Epithelial cell of esophagus (primary cell): ENCODE data around the gene MYH7.
"Not testable (repeated sequence)": the region's sequence is repeated elsewhere in the genome, so short reads cannot be mapped to it uniquely, and the experiment has no call there.

Experiments used
- DNase-seq: peaks from one replicate; pipeline ENCODE4 v3.0.0; 2010; ENCODE audit warnings: low read depth
- H3K4me3 ChIP-seq: 2 replicates; pipeline ENCODE4 v1.5.1; 2011; ENCODE audit warnings: mild to moderate bottlenecking, low read length, control low read depth
- CTCF ChIP-seq: IDR thresholded peaks from 2 replicates; pipeline ENCODE4 v1.5.1; 2011; ENCODE audit warnings: low read depth, mild to moderate bottlenecking, low read length, control low read depth, inconsistent platforms; ENCODE audit not compliant: insufficient read depth; ENCODE audit errors: missing control alignments

The MYH7 gene

DNA sequence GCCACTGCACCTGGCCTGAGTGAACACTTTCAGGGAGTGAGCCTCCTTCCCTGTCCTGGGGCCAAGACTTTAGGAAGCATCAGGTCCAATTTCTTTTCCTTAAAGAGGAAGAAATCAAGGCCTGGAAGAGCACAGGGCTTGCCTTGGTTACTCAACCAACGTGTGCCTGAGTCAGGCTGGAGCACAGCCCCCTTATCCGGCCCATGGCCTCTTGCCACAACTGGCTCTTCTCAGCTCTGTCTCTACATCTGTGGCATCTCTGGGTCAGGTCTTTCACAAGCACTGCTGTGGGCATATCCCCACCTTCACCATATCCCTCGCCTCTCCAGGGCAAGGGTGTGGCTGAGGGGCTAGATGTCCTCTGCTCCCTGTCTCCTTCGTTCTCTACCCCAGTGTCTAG lies 34.2 kb downstream of the MYH7 start:
- no peak for DNase-seq
- TF ChIP-seq CTCF, result no peak
- H3K4me3 ChIP-seq, result no peak overlapping the region

- DNase-seq, H3K4me3 ChIP-seq: not testable (repeated sequence)
These were observed 34.8 kb downstream of the MYH7 start for GRCh38 chr14:23400496-23401149.

DNA sequence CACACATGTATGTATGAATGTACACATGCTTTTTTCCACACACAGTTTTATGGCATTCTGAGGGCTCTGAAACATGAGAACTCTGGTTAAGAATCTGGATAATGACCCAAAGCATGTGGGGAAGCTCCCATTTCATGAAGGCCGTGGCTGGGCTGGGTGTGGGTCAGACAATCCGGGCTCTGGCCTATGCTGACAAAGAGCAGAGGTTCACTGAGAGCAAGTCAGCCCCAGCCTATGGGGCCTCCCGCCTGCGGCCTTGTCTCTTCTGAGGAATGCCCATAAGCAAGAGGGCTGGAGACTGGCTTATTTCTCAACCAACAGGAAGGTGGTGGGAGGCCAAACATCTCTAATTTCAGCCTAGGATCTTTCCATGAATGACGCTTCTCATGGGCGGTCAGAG lies 35.9 kb downstream of the MYH7 start:
- no peak for DNase-seq
- no peak for TF ChIP-seq CTCF
- no peak overlapping the region for H3K4me3 ChIP-seq

GRCh38 chr14:23399136-23399535 lies 36.3 kb downstream of the MYH7 start:
- no peak overlapping the region for H3K4me3 ChIP-seq
- no peak for DNase-seq
- no peak for TF ChIP-seq CTCF

GRCh38 chr14:23398348-23398747 lies 37.1 kb downstream of the MYH7 start:
- no peak overlapping the region for H3K4me3 ChIP-seq
- TF ChIP-seq CTCF, result no peak

DNA sequence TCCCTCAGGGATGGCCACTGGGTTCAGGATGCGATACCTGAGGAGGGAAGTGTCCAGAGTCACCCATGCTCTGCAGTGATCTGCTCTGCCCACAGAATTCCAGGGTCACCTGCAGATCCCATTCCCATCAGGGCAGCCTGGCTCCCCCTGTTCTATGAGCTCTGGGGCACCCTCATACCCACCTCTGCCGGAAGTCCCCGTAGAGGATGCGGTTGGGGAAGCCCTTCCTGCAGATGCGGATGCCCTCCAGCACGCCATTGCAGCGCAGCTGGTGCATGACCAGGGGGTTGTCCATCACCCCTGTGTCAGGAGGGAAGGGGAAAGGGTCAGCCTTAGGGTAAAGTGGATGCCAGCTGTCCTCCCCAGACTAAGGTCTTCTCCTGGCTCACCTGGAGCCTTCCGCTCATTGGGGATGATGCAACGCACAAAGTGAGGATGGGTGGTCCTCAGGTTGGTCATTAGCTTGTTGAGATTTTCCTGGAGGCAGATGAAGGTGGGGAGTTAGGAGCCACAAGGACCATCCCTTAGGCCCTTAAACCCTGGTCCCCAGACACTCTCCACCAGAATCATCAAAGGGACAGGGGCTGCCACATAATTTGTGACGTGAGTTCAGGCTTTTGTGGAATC lies 38.6 kb downstream of the MYH7 start:
- no peak for DNase-seq
- TF ChIP-seq CTCF, result no peak
- no peak overlapping the region for H3K4me3 ChIP-seq

More at GRCh38 chr14:23398348-23398747, 37.1 kb downstream of the MYH7 start:
- no peak for DNase-seq

GRCh38 chr14:23396126-23396525 lies 39.3 kb downstream of the MYH7 start:
- no peak overlapping the region for H3K4me3 ChIP-seq
- no peak for TF ChIP-seq CTCF
- no peak for DNase-seq
